GM19238 (cell line): ENCODE results near the gene LDHA.

Experiments
- DNase-seq: peaks from one replicate; pipeline ENCODE4 v3.0.0; 2011; ENCODE audit warnings: low spot score; ENCODE audit not compliant: insufficient read length

Gene LDHA

GRCh38 chr11:18394275-18394927, at the start of gene LDHA:
Gene LDHA, plus strand, starts transcription at chr11:18394563. Its CDS starts 2,280 bp downstream, at chr11:18396843.
- DNase-seq: peak; percentile 93

GRCh38 chr11:18347471-18348125, 46.8 kb upstream of the LDHA start:
- no peak for DNase-seq

- DNase-seq: no peak
Measured at GRCh38 chr11:18352581-18352980, 41.8 kb upstream of the LDHA start.

GRCh38 chr11:18358646-18359045, 35.7 kb upstream of the LDHA start:
- no peak for DNase-seq

GRCh38 chr11:18361154-18361553, 33.2 kb upstream of the LDHA start:
- no peak for DNase-seq

GRCh38 chr11:18364495-18365073, 29.8 kb upstream of the LDHA start:
- no peak for DNase-seq

- no peak for DNase-seq
Measured at GRCh38 chr11:18365741-18366140, 28.6 kb upstream of the LDHA start.

GRCh38 chr11:18366286-18366685, 28.1 kb upstream of the LDHA start:
- no peak for DNase-seq

- no peak for DNase-seq
Measured at GRCh38 chr11:18367431-18367830, 26.9 kb upstream of the LDHA start.

- no peak for DNase-seq
Measured at GRCh38 chr11:18368221-18368620, 26.1 kb upstream of the LDHA start.

GRCh38 chr11:18369398-18369797, 25.0 kb upstream of the LDHA start:
- DNase-seq: no peak

- no peak for DNase-seq
Measured at GRCh38 chr11:18371279-18371678, 23.1 kb upstream of the LDHA start.

GRCh38 chr11:18372201-18372600, 22.2 kb upstream of the LDHA start:
- DNase-seq: no peak

GRCh38 chr11:18374956-18375355, 19.4 kb upstream of the LDHA start:
- DNase-seq: no peak

- no peak for DNase-seq
Measured at GRCh38 chr11:18375941-18376340, 18.4 kb upstream of the LDHA start.

- no peak for DNase-seq
Measured at GRCh38 chr11:18379201-18379600, 15.2 kb upstream of the LDHA start.

- DNase-seq: peak; percentile 52
Measured at GRCh38 chr11:18383388-18384156, 10.8 kb upstream of the LDHA start.

GRCh38 chr11:18384157-18384641, 10.2 kb upstream of the LDHA start:
- peak; percentile 30 for DNase-seq

GRCh38 chr11:18390088-18390487, 4.3 kb upstream of the LDHA start:
- no peak for DNase-seq

- DNase-seq: no peak
Measured at GRCh38 chr11:18392434-18393321, 1.7 kb upstream of the LDHA start.
